BLaER1 (cell line): ENCODE data around the gene SF3A1.

Source experiments
- H3K27ac ChIP-seq: shearing (Covaris generic); formaldehyde crosslinking; 2 replicates; pipeline ENCODE4 v1.8.1; 2022
- H3K27me3 ChIP-seq: shearing (Covaris generic); formaldehyde crosslinking; 2 replicates; pipeline ENCODE4 v1.8.1; 2022
- H3K36me3 ChIP-seq: shearing (Covaris generic); formaldehyde crosslinking; 2 replicates; pipeline ENCODE4 v1.8.1; 2022
- H3K4me1 ChIP-seq: shearing (Covaris generic); formaldehyde crosslinking; 2 replicates; pipeline ENCODE4 v1.8.1; 2022
- H3K4me2 ChIP-seq: shearing (Covaris generic); formaldehyde crosslinking; 2 replicates; pipeline ENCODE4 v1.8.1; 2022
- H3K4me3 ChIP-seq: shearing (Covaris generic); formaldehyde crosslinking; 2 replicates; pipeline ENCODE4 v1.8.1; 2022
- H3K9ac ChIP-seq: shearing (Covaris generic); formaldehyde crosslinking; 2 replicates; pipeline ENCODE4 v1.8.1; 2022
- H3K9me3 ChIP-seq: shearing (Covaris generic); formaldehyde crosslinking; 2 replicates; pipeline ENCODE4 v1.8.1; 2022
- H4K20me1 ChIP-seq: shearing (Covaris generic); formaldehyde crosslinking; 2 replicates; pipeline ENCODE4 v1.8.1; 2022
- Cebpa-rat ChIP-seq: shearing (Covaris generic); IDR thresholded peaks from 2 replicates; pipeline ENCODE4 v1.8.1; 2022

The SF3A1 gene

GRCh38 chr22:30398685-30399680 is 42.3 kb upstream of the SF3A1 start:
- peaks cover 31% of the 10 kb centered on the region for H3K4me1 ChIP-seq
- no peak overlapping the region for H3K27ac ChIP-seq
- H4K20me1 ChIP-seq: peaks cover 27% of the 10 kb centered on the region
- TF ChIP-seq Cebpa-rat: no peak
- H3K27me3 ChIP-seq: peaks cover 4% of the 10 kb centered on the region; the same call in 1 of the 2 replicates
- H3K9me3 ChIP-seq: no peaks in the 10 kb centered on the region
- peak overlapping the region; percentile 78; the same call in 1 of the 2 replicates for H3K9ac ChIP-seq
- peak overlapping the region; percentile 97 for H3K4me2 ChIP-seq
- no peak overlapping the region for H3K4me3 ChIP-seq
- H3K36me3 ChIP-seq: peaks cover 20% of the 10 kb centered on the region; the same call in 1 of the 2 replicates

- peak overlapping the region; percentile 97 for H3K4me2 ChIP-seq
- peak overlapping the region; percentile 75 for H3K4me3 ChIP-seq
- H3K9me3 ChIP-seq: no peaks in the 10 kb centered on the region
- H4K20me1 ChIP-seq: peaks cover 27% of the 10 kb centered on the region
- H3K9ac ChIP-seq: peak overlapping the region; percentile 78
- peaks cover 4% of the 10 kb centered on the region; the same call in 1 of the 2 replicates for H3K27me3 ChIP-seq
- H3K4me1 ChIP-seq: peaks cover 40% of the 10 kb centered on the region
- H3K36me3 ChIP-seq: peaks cover 13% of the 10 kb centered on the region; the same call in 1 of the 2 replicates
- no peak for TF ChIP-seq Cebpa-rat
- peak overlapping the region; percentile 68; the same call in 1 of the 2 replicates for H3K27ac ChIP-seq
Measured at GRCh38 chr22:30397656-30398635, 41.3 kb upstream of the SF3A1 start.

GRCh38 chr22:30396871-30397655 is 40.4 kb upstream of the SF3A1 start, which contains the start of gene SEC14L2:
TSS of gene SEC14L2 (plus strand) at chr22:30397018. CDS start at chr22:30397117, 99 bp downstream.
- Histone ChIP-seq H3K36me3 (peaks cover 4% of the 10 kb centered on the region; the same call in 1 of the 2 replicates), H3K27me3 (peaks cover 4% of the 10 kb centered on the region; the same call in 1 of the 2 replicates), H3K27ac (peak within 1 kb of the TSS; percentile 68), H3K4me3 (peak within 1 kb of the TSS; percentile 75), H3K4me1 (peaks cover 49% of the 10 kb centered on the region), H3K9me3 (no peaks in the 10 kb centered on the region), H3K9ac (peak within 1 kb of the TSS; percentile 78), H3K4me2 (peak within 1 kb of the TSS; percentile 97), H4K20me1 (peaks cover 27% of the 10 kb centered on the region)
- no peak for TF ChIP-seq Cebpa-rat

- Histone ChIP-seq H3K4me3 (no peak overlapping the region), H3K36me3 (no peaks in the 10 kb centered on the region), H4K20me1 (peaks cover 13% of the 10 kb centered on the region), H3K4me2 (peak overlapping the region; percentile 66; the same call in 1 of the 2 replicates), H3K4me1 (peaks cover 65% of the 10 kb centered on the region), H3K27ac (no peak overlapping the region; the same call in 1 of the 2 replicates), H3K9ac (0 out of 2 replicates have a peak overlapping the region, but pooled peaks have one; percentile 26), H3K9me3 (no peaks in the 10 kb centered on the region), H3K27me3 (peaks cover 4% of the 10 kb centered on the region; the same call in 1 of the 2 replicates)
- no peak for TF ChIP-seq Cebpa-rat
Measured at GRCh38 chr22:30393885-30394284, 37.2 kb upstream of the SF3A1 start.

- no peak for TF ChIP-seq Cebpa-rat
- no peak overlapping the region for H3K4me3 ChIP-seq
- H3K4me2 ChIP-seq: peak overlapping the region; percentile 66
- H3K9me3 ChIP-seq: no peaks in the 10 kb centered on the region
- H3K4me1 ChIP-seq: peaks cover 59% of the 10 kb centered on the region
- 0 out of 2 replicates have a peak overlapping the region, but pooled peaks have one; percentile 26 for H3K9ac ChIP-seq
- H4K20me1 ChIP-seq: peaks cover 8% of the 10 kb centered on the region
- peaks cover 4% of the 10 kb centered on the region; the same call in 1 of the 2 replicates for H3K27me3 ChIP-seq
- H3K36me3 ChIP-seq: no peaks in the 10 kb centered on the region
- H3K27ac ChIP-seq: peak overlapping the region; percentile 44; the same call in 1 of the 2 replicates
Measured at GRCh38 chr22:30393322-30393680, 36.6 kb upstream of the SF3A1 start.

GRCh38 chr22:30392661-30393321 is 36.1 kb upstream of the SF3A1 start:
- Histone ChIP-seq H3K9ac (peak overlapping the region; percentile 26; the same call in 1 of the 2 replicates), H3K27ac (peak overlapping the region; percentile 66; the same call in 1 of the 2 replicates), H3K27me3 (peaks cover 4% of the 10 kb centered on the region; the same call in 1 of the 2 replicates), H3K36me3 (no peaks in the 10 kb centered on the region), H4K20me1 (peaks cover 2% of the 10 kb centered on the region; the same call in 1 of the 2 replicates), H3K4me1 (peaks cover 54% of the 10 kb centered on the region), H3K4me2 (peak overlapping the region; percentile 66), H3K4me3 (no peak overlapping the region), H3K9me3 (no peaks in the 10 kb centered on the region)
- TF ChIP-seq Cebpa-rat: no peak

- Histone ChIP-seq H3K9me3 (no peaks in the 10 kb centered on the region), H3K4me1 (peaks cover 48% of the 10 kb centered on the region), H4K20me1 (no peaks in the 10 kb centered on the region), H3K27me3 (no peaks in the 10 kb centered on the region), H3K27ac (peak overlapping the region; percentile 66), H3K9ac (peak overlapping the region; percentile 9; the same call in 1 of the 2 replicates), H3K36me3 (no peaks in the 10 kb centered on the region), H3K4me3 (no peak overlapping the region), H3K4me2 (peak overlapping the region; percentile 66)
- TF ChIP-seq Cebpa-rat: no peak
Measured at GRCh38 chr22:30390974-30391691, 34.4 kb upstream of the SF3A1 start.
